GM21786 (cell line): ENCODE results near the gene SPDYC.
"Not testable (repeated sequence)": the region's sequence is repeated elsewhere in the genome, so short reads cannot be mapped to it uniquely, and the experiment has no call there.

Experiments
- ATAC-seq: cut with Tn5 transposase; IDR thresholded peaks from one replicate; pipeline ENCODE4 v1.9.1; 2021; ENCODE audit not compliant: unreplicated experiment

SPDYC gene

DNA sequence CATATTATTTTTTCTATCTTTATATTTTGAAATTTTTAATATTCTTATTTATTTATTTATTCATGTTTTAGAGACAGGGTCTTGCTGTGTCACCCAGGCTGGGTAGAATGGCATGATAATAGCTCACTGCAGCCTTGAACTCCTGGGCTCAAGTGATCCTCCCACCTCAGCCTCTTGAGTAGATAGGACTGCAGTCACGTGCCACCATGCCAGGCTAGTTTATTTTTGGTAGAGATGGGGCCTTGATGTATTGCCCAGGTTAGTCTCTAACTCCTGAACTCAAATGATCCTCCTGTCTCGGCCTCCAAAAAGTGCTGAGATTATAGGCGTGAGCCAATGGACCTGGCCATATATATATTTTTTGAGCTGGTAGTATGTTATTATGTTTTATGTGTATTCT lies 2.4 kb upstream of the SPDYC start:
- ATAC-seq: no peak

DNA sequence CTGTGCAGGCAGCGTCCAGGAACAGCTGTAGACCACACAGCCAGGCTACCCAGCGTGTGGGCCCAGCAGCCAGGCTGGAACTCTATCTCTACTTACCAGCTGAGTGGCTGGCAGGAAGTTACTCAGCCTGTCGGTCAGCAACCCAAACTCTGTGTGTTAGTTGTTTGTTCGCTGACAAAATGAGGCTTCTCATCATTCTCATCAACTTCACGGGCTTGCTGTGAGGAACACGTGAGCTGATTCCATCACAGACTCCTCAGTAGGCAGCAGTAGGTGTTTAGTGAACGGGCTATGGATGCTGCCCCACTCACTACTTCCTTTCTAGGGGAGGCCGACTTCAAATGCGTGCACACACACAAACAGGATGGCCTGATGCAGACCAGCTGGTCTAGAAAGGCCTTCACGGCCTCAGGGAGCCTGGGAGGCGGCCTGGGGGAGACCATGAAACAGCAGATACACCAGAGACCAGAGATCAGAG lies 830 bp upstream of the SPDYC start:
- ATAC-seq: no peak

- ATAC-seq: no peak
These were observed 2.6 kb downstream of the SPDYC start for GRCh38 chr11:65172600-65172999.

GRCh38 chr11:65174571-65175010 lies 4.6 kb downstream of the SPDYC start:
- not testable (repeated sequence) for ATAC-seq

- no peak for ATAC-seq
These were observed 11.0 kb downstream of the SPDYC start for GRCh38 chr11:65180877-65181568.

DNA sequence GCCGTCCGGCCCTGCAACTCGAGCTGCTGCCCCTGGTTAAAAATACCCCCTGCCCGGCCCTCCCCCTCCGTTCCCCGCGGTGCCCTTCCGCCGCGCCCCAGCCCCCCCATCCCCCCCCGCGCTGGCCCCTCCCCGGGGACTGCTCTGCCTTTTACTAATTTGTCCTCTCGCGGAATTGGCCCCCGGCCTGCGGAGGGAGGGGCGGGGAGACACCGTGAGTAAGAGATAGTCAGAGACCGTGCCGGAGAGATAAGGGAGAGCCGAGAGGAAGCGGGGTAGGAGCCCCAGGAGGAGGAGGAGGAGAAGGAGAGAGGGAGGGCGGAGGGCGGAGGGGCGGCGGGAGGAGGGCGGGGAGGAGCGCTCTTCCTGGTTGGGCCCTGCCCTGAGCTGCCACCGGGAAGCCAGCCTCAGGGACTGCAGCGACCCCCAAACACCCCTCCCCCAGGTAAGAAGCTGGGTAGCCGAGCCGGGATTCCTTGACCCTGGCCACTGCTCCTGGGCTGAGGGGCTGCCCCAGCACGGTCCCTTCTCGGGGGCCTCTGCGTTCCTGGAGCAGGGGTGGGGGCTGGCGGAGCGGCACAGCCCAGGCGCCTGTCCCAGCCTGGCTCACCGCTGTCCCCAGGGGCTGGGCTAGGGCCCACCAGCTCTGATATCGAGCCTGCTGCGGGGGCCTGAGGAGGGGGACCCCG lies 11.7 kb downstream of the SPDYC start, which contains the start of gene CAPN1:
CAPN1 (plus strand) TSS at position 360 of the 689 bp plus-strand sequence. CDS start 774 bp downstream, outside the sequence.
- ATAC-seq: no peak

DNA sequence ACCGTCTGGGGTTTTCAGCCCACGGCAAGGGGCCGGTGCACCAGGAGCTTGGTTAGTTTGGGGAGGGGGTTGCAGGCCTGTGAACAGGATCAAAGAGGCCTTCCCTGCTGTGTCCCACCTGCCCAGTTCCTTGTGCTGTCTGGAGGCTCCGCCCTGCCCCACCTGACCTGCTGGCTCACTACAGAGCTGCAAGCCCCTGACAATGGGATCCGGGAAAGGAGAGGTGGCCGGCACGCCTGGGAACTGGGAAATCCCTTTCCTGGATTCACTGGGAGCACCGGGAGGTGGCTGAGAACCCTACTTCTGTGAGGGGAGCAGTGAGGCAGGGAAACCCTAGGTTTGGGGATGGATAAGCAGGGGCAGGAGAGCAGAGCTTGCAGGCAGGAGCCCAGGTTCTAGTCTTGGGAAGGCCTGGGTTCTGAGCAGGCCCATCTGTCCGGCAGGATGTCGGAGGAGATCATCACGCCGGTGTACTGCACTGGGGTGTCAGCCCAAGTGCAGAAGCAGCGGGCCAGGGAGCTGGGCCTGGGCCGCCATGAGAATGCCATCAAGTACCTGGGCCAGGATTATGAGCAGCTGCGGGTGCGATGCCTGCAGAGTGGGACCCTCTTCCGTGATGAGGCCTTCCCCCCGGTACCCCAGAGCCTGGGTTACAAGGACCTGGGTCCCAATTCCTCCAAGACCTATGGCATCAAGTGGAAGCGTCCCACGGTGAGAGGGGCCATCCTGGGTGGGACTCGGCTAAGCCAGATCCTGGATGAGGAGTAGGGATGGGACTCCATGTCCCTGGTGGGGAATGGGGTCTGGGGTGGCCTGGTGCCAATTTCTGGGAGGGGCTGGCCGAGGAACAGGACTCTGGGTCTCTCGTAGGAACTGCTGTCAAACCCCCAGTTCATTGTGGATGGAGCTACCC lies 12.5 kb downstream of the SPDYC start:
- no peak for ATAC-seq

DNA sequence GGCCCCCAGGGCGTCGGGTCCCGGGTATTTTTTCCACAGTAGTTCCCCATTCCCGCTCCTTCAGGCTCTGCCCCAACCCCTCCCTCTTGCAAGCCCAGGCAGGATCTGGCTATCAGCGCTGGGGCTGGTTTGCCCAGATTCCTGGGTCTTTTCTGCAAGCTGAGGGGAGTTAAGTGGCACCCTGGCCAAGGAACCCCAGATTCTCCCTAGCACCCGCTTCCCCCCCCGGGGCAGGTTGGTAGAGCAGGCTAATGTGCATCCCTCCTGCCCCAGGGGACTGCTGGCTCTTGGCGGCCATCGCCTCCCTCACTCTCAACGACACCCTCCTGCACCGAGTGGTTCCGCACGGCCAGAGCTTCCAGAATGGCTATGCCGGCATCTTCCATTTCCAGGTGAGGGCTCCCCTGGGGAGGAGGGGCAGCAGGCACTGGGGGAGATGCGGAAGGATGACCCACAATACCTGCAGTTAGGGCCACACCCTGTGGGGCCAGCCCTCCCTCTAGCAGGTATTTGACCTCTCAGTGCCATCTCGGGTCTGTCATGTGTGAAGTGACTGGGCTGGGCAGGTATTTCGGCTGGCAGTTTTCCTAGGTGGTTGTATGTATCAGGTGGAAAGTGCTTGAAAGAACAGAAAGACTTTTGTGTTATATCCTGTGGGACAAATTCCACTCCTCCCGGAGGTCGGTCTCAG lies 13.3 kb downstream of the SPDYC start:
- no peak for ATAC-seq

DNA sequence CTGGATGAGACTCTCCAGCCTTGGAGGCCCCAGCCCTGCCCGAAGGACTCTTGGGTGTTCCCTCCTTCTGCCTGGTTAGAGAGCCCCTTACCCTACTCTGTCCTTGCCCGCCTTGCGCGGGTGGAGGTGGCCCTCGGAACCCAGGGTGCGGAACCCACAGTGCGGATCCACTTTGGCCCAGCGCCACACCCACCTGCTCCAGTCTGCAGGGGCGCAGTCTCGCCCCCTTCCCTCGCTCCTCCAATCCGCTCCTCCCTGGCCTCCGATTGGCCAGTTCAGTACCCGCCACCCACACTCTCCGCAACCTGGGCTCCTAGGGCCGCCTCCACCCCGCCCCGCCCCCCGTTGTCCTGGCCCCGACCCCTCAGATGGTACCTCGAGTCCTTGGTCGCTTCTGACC lies 14.1 kb downstream of the SPDYC start:
- no peak for ATAC-seq

- no peak for ATAC-seq
These were observed 15.1 kb downstream of the SPDYC start for GRCh38 chr11:65185171-65185570.

- no peak for ATAC-seq
These were observed 15.9 kb downstream of the SPDYC start for GRCh38 chr11:65185869-65186341.

DNA sequence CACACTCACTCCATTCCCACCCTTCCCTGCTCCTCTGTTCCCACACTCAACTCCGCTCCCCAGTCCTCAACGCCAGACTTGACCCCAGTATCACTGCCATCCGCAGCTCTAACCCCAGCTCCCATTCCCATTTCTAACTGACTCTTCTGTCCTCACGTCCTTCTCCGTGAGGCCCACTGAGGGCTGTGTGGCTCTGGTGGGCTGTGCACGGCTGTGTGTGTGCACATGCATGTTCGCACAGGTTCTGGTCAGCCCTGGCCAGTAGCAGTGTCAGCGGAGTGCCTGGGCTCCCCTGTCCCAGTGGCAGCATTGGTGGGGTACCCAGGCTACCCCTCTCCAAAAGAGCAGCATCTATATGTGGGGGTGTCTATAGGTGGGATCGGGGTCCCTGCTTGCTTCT lies 16.7 kb downstream of the SPDYC start:
- ATAC-seq: no peak

GRCh38 chr11:65187146-65187675 lies 17.2 kb downstream of the SPDYC start:
- no peak for ATAC-seq

GRCh38 chr11:65187971-65188461 lies 18.0 kb downstream of the SPDYC start:
- ATAC-seq: no peak

- ATAC-seq: no peak
These were observed 18.5 kb downstream of the SPDYC start for GRCh38 chr11:65188486-65188885.

DNA sequence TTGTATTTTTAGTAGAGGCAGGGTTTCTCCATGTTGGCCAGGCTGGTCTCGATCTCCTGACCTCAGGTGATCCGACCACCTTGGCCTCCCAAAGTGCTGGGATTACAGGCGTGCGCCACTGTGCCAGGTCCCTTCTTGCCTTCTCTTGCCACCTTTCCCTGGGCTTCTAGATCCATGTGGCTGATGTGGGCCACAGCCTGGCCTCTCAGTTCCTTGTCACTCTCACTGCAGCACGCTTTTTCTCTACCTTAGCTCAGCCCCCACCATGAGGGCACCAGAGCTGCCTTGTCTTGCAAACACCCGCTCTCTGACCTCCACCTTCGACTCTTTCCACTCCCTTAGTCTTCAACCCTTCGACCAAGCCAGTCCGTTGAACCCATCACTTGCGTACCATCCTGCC lies 19.2 kb downstream of the SPDYC start:
- ATAC-seq: no peak

DNA sequence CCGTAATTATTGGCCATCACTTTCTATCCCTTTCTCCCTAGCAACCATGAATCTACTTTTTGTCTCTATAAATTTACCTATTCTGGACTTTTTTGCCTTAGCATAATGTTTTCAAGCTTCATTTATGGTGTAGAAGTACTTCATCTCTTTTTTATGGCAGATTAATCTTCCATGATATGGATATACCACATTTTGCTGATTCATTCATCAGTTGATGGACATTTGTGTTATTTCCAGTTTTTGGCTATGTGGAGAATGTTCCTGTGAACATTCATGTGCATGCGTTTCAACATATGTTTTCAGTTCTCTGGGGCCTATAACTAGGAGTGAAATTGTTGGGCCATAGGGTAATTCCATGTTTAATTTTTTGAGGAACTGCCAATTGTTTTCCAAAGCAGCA lies 24.5 kb downstream of the SPDYC start:
- no peak for ATAC-seq

- no peak for ATAC-seq
These were observed 34.1 kb downstream of the SPDYC start for GRCh38 chr11:65204143-65204542.

GRCh38 chr11:65204646-65205601 lies 34.9 kb downstream of the SPDYC start:
- ATAC-seq: no peak
